Osteoblast (primary cell): ENCODE measurements around the gene ODAM. TPM values are rescaled to one million over a fixed set of nuclear protein-coding genes. Genes with fewer than 3 reads are reported as not detected.
"Not testable (repeated sequence)": the region's sequence is repeated elsewhere in the genome, so short reads cannot be mapped to it uniquely, and the experiment has no call there.

Experiments
- DNase-seq: peaks from one replicate; pipeline ENCODE4 v3.0.0; 2011; ENCODE audit warnings: low spot score, mixed read lengths; ENCODE audit not compliant: insufficient read length; ENCODE audit errors: missing footprints
- H2AFZ ChIP-seq: 2 replicates; pipeline ENCODE4 v1.6.0; 2011; ENCODE audit warnings: mild to moderate bottlenecking, low read length
- H3K27ac ChIP-seq: 2 replicates; pipeline ENCODE4 v1.5.1; 2011; ENCODE audit warnings: mild to moderate bottlenecking, low read depth, low read length, moderate library complexity
- H3K27me3 ChIP-seq: 2 replicates; pipeline ENCODE4 v1.6.0; 2012; ENCODE audit warnings: mild to moderate bottlenecking, control low read depth, inconsistent platforms, low read length, moderate library complexity; ENCODE audit not compliant: insufficient read depth
- H3K36me3 ChIP-seq: 2 replicates; pipeline ENCODE4 v1.5.1; 2011; ENCODE audit warnings: mild to moderate bottlenecking, low read length, control low read depth, moderate library complexity; ENCODE audit not compliant: insufficient read depth
- H3K4me1 ChIP-seq: 2 replicates; pipeline ENCODE4 v1.5.1; 2011; ENCODE audit warnings: mild to moderate bottlenecking, low read length, control low read depth, moderate library complexity; ENCODE audit not compliant: insufficient read depth
- H3K4me2 ChIP-seq: 2 replicates; pipeline ENCODE4 v1.6.0; 2011; ENCODE audit warnings: mild to moderate bottlenecking, low read length; ENCODE audit not compliant: insufficient read depth
- H3K4me3 ChIP-seq: fragments of 200-600 bp; sonication (generic); 3 replicates; pipeline ENCODE4 v1.5.1; 2012; ENCODE audit warnings: mild to moderate bottlenecking, low read length, inconsistent platforms; ENCODE audit not compliant: insufficient read depth
- H3K79me2 ChIP-seq: 2 replicates; pipeline ENCODE4 v1.6.0; 2012; ENCODE audit warnings: mild to moderate bottlenecking, low read length, control low read depth, inconsistent platforms; ENCODE audit not compliant: insufficient read depth
- H3K9me3 ChIP-seq: 2 replicates; pipeline ENCODE4 v1.5.1; 2011; ENCODE audit warnings: low read depth, low read length, control low read depth
- H4K20me1 ChIP-seq: 2 replicates; pipeline ENCODE4 v1.6.0; 2012; ENCODE audit warnings: mild to moderate bottlenecking, low read length, control low read depth; ENCODE audit not compliant: insufficient read depth
- total RNA-seq: library from RNA; depleted of rRNA; stranded (reverse); fragments of >200 nt; gene quantifications from 2 replicates; pipeline ENCODE4 v1.2.3, GENCODE V29; 2012
- TF ChIP-seq, protein P1 (sequence below): IDR thresholded peaks from 2 replicates; pipeline ENCODE4 v1.5.1; 2011; ENCODE audit warnings: mild to moderate bottlenecking, low read depth, low read length, moderate library complexity; ENCODE audit errors: extremely low read depth

The ODAM gene
- total RNA-seq, 1 donor, result not detected

DNA sequence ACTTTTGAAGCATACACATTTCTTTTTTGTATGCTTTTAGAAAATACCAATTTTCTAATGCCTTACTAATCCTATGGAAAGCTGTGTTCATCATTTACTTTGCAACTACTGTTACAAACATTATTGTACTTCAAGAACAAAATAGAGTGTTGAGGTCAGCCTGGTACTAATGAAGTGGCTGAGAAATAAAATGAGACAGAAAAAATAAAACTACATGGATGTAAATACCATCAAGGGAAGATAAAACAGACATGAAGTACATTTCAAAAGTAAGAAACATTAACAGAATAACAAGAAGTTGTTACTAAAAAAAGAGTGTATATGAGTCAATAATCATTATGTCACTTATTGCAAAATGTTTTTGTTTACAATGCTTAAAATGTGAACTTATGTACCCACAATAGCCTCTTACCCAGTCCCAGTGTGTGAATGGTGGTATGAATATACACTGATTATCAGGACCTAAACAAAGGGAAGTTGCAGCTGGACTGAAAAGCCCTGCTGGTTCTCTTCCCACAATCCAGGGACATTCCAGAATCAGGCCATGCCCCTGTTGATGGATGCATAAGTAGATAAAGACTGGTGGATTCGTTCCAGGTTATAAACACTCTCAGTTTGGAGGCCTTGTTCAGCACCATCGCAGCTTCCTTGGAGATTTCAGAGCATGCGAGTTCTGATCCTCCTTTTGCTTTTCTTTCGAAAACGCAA is 44.5 kb downstream of the ODAM start:
- no peak for DNase-seq
- H3K4me2 ChIP-seq, result no peak overlapping the region

DNA sequence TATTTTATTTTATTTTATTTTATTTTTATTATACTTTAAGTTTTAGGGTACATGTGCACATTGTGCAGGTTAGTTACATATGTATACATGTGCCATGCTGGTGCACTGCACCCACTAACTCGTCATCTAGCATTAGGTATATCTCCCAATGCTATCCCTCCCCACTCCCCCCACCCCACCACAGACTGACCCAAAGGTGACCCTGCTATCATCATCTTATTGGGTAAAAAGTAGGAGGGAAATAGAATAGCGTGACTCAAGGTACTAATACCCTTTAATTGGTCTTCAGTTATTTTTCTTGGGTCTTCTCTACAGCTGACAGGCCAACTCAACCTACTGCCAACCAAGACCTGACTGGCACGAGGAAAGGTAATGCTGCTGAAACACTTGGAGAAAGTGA is 46.8 kb downstream of the ODAM start, which contains the start of gene CSN3:
CSN3 (plus strand) TSS at position 301 of the 400 bp plus-strand sequence. CDS start 2,223 bp downstream, outside the sequence.
- H3K4me1 ChIP-seq, H4K20me1 ChIP-seq, H3K27me3 ChIP-seq, H3K9me3 ChIP-seq, H3K27ac ChIP-seq, H3K79me2 ChIP-seq, H3K4me3 ChIP-seq, H3K36me3 ChIP-seq, H2AFZ ChIP-seq, H3K4me2 ChIP-seq, DNase-seq: not testable (repeated sequence)

More for the DNA sequence above, 44.5 kb downstream of the ODAM start:
- Histone ChIP-seq H3K79me2 (no peaks in the 10 kb centered on the region), H3K27ac (no peak overlapping the region), H2AFZ (no peak overlapping the region), H3K27me3 (no peaks in the 10 kb centered on the region), H4K20me1 (no peaks in the 10 kb centered on the region), H3K36me3 (no peaks in the 10 kb centered on the region), H3K4me3 (no peak overlapping the region), H3K9me3 (no peaks in the 10 kb centered on the region), H3K4me1 (no peaks in the 10 kb centered on the region)
- TF ChIP-seq, protein P1, sequence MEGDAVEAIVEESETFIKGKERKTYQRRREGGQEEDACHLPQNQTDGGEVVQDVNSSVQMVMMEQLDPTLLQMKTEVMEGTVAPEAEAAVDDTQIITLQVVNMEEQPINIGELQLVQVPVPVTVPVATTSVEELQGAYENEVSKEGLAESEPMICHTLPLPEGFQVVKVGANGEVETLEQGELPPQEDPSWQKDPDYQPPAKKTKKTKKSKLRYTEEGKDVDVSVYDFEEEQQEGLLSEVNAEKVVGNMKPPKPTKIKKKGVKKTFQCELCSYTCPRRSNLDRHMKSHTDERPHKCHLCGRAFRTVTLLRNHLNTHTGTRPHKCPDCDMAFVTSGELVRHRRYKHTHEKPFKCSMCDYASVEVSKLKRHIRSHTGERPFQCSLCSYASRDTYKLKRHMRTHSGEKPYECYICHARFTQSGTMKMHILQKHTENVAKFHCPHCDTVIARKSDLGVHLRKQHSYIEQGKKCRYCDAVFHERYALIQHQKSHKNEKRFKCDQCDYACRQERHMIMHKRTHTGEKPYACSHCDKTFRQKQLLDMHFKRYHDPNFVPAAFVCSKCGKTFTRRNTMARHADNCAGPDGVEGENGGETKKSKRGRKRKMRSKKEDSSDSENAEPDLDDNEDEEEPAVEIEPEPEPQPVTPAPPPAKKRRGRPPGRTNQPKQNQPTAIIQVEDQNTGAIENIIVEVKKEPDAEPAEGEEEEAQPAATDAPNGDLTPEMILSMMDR, result no peak

DNA sequence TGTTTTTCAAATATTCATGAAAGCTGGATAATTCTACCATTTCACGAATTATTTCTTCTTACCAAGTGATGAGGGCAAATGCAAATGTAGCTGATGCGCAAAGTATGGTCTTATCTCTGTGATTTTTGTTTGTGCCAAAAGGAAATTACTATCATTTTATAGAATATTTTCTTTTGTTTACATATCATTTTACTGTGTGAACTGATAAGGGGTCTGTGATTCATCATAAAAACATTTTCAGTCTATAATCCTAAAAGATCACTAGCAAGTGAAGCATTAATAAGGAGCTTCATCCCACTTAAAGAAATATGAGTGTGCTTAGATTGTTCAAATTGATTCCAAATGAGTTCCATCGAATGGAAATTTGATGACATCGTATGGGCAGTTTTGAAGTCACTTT is 47.6 kb downstream of the ODAM start:
- no peaks in the 10 kb centered on the region for H3K79me2 ChIP-seq
- no peak overlapping the region for H3K27ac ChIP-seq

DNA sequence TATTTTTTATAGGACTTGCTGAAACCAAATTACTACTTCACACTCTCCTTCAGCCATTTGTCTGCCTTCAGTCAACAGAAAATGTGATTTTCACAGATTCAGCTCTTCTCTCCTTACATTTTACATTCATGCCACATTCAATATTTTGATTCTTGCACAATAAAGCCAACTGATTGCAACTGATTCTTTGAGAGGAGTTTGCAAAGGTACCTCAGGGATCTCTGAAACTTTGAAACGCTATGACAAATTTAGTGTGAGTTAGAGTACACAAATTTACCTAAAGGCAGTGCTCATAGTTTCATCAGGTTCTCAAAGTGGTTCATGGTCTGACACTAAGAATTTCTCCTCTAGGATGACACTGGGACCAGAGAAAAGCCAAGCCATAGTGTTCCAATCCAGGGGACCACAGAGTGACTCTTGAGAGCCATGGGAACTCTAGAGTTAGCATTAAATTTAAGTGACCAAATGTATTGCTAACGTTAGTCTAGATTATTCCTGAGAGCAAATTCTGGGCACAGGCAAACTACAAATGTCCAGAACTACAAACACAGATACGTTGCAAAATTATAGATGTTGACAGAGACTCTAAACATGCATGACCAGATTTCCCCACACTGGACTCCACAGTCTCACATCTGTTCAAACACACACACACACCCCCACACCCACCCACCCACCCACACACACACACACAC is 55.9 kb downstream of the ODAM start:
- no peak overlapping the region for H3K27ac ChIP-seq
- H3K27me3 ChIP-seq, result no peaks in the 10 kb centered on the region
- H3K4me1 ChIP-seq, result no peaks in the 10 kb centered on the region
- H3K79me2 ChIP-seq, result no peaks in the 10 kb centered on the region
- H4K20me1 ChIP-seq, result no peaks in the 10 kb centered on the region
- H3K4me2 ChIP-seq, result no peak overlapping the region
- TF ChIP-seq, protein P1, result no peak
- DNase-seq, result no peak
- no peak overlapping the region for H2AFZ ChIP-seq
- H3K9me3 ChIP-seq, result no peaks in the 10 kb centered on the region
- no peaks in the 10 kb centered on the region for H3K36me3 ChIP-seq
- no peak overlapping the region for H3K4me3 ChIP-seq

More for the DNA sequence above, 47.6 kb downstream of the ODAM start:
- H3K4me3 ChIP-seq, result no peak overlapping the region
- no peak overlapping the region for H3K4me2 ChIP-seq
- no peaks in the 10 kb centered on the region for H3K27me3 ChIP-seq
- no peaks in the 10 kb centered on the region for H4K20me1 ChIP-seq
- H3K9me3 ChIP-seq, result no peaks in the 10 kb centered on the region
- TF ChIP-seq, protein P1, result no peak
- no peak for DNase-seq
- H3K36me3 ChIP-seq, result no peaks in the 10 kb centered on the region
- no peaks in the 10 kb centered on the region for H3K4me1 ChIP-seq
- no peak overlapping the region for H2AFZ ChIP-seq
